Upper lobe of left lung (tissue), 6 donors: ENCODE measurements around the gene USP37. TPM values are rescaled to one million over a fixed set of nuclear protein-coding genes. Genes with fewer than 3 reads are reported as not detected.
"Not testable (repeated sequence)": the region's sequence is repeated elsewhere in the genome, so short reads cannot be mapped to it uniquely, and the experiment has no call there.

Source experiments
- ATAC-seq, 2 donors: fragments of 200-7000 bp; cut with Tn5 transposase; one replicate each; pipeline ENCODE4 v1.9.1; 2022; ENCODE audit warnings: mild to moderate bottlenecking in 2 of 2, moderate library complexity in 2 of 2; ENCODE audit not compliant: low FRiP score in 2 of 2
- DNase-seq, 2 donors: peaks; one replicate each; pipeline ENCODE4 v3.0.0-alpha.2; 2019 to 2020
- H3K27ac ChIP-seq, 4 donors: fragments of 200-600 bp; sonication (generic); one replicate each; pipeline ENCODE4 v1.5.1; 2016 to 2019
- H3K27me3 ChIP-seq, 4 donors: fragments of 200-600 bp; sonication (generic); one replicate each; pipeline ENCODE4 v1.5.1; 2017 to 2019
- H3K36me3 ChIP-seq, 4 donors: fragments of 200-600 bp; sonication (generic); one replicate each; pipeline ENCODE4 v1.5.1; 2016 to 2019
- H3K4me1 ChIP-seq, 4 donors: fragments of 200-600 bp; sonication (generic); one replicate each; pipeline ENCODE4 v1.5.1; 2018 to 2019
- H3K4me3 ChIP-seq, 4 donors: fragments of 200-600 bp; sonication (generic); one replicate each; pipeline ENCODE4 v1.5.1; 2017 to 2019; ENCODE audit warnings: mild to moderate bottlenecking in 2 of 4, moderate library complexity in 1 of 4
- H3K9me3 ChIP-seq, 4 donors: fragments of 200-600 bp; sonication (generic); one replicate each; pipeline ENCODE4 v1.5.1; 2018 to 2019
- CTCF ChIP-seq, 6 experiments: fragments of 450-650 bp in 4 of 6; fragments of 200-600 bp in 2 of 6; sonication (generic) in 2 of 6; IDR thresholded peaks; one replicate each; pipeline ENCODE4 v1.5.1; 2016 to 2019; ENCODE audit warnings: antibody characterized with exemption in 6 of 6
- EP300 ChIP-seq, 4 donors: sonication (generic); formaldehyde crosslinking; IDR thresholded peaks; one replicate each; pipeline ENCODE4 v1.5.1; 2017; ENCODE audit warnings: antibody characterized with exemption in 4 of 4, control low read depth in 2 of 4
- POLR2A ChIP-seq, 4 donors: fragments of 450-650 bp; IDR thresholded peaks; one replicate each; pipeline ENCODE4 v1.5.1; 2016 to 2017; ENCODE audit warnings: antibody characterized with exemption in 4 of 4, mild to moderate bottlenecking in 2 of 4
- POLR2AphosphoS5 ChIP-seq, 2 donors: sonication (generic); formaldehyde crosslinking; IDR thresholded peaks; one replicate each; pipeline ENCODE4 v1.5.1; 2017; ENCODE audit warnings: antibody characterized with exemption in 2 of 2
- WGBS, 2 donors: methylation state at CpG; one replicate each; pipeline ENCODE4 v1.1.5; 2017 to 2018; 5-methylcytosine and 5-hydroxymethylcytosine counted together
- total RNA-seq, 6 donors: library from RNA; depleted of rRNA in 4 of 6; stranded (reverse); fragments of >200 nt in 4 of 6; gene quantifications; one replicate each; pipeline versions ENCODE4 v1.1.0 to v1.2.1, GENCODE V29; 2016 to 2021
- donor health status: DM: no; HTN: no; CAD: no; lungs with moderate emphysema.
- donor health status: DM: no; HTN: yes; CAD: no; lungs with severe emphysema.

USP37 gene
- total RNA-seq, 6 donors from 2014 or later, result 9.0 to 31.4 (median 13.1) TPM

DNA sequence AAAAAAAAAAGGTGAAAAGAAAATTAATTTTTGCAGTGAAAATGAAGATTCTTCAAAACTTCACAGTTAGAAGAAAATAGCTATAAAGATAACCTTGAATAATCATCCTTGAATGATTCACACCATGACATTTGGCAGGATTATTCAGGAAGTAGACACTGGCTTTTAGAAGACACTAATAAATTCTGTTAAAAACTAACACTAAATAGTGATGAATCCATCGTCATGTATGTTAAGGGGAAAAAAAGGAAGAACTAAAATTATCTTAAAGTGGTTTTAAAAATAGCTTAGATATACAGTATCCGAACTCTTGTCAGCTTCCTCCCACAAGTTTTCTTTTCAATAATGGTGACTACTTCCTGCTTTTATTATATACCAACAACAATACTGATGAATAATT lies 10.2 kb downstream of the USP37 start:
- no peaks in the 10 kb centered on the region for H3K4me1 ChIP-seq
- no peaks in the 10 kb centered on the region for H3K9me3 ChIP-seq
- DNase-seq (no peak), ATAC-seq (no peak)
- peaks cover 7 to 74% (median 23%) of the 10 kb centered on the region in 4 donors for H3K36me3 ChIP-seq
- no peak overlapping the region for H3K27ac ChIP-seq
- H3K27me3 ChIP-seq, result no peaks in the 10 kb centered on the region
- H3K4me3 ChIP-seq, result no peak overlapping the region
- TF ChIP-seq POLR2A (IDR thresholded peaks at IDR 0.05), result no peak
- no peak for TF ChIP-seq CTCF (IDR thresholded peaks at IDR 0.05)
- TF ChIP-seq POLR2AphosphoS5 (IDR thresholded peaks at IDR 0.05), result no peak
- TF ChIP-seq EP300 (IDR thresholded peaks at IDR 0.05), result no peak
- WGBS, 2 donors, result 48% methylated on average over 2 of the region's 2 CpGs

- TF ChIP-seq POLR2AphosphoS5 (IDR thresholded peaks at IDR 0.05), result no peak
- TF ChIP-seq EP300 (IDR thresholded peaks at IDR 0.05), result no peak
- TF ChIP-seq CTCF (IDR thresholded peaks at IDR 0.05), result no peak
- no peak for TF ChIP-seq POLR2A (IDR thresholded peaks at IDR 0.05)
- peaks cover 10 to 79% (median 38%) of the 10 kb centered on the region in 4 donors for H3K36me3 ChIP-seq
- no peaks in the 10 kb centered on the region for H3K4me1 ChIP-seq
- H3K9me3 ChIP-seq, result no peaks in the 10 kb centered on the region
- H3K27ac ChIP-seq, result no peak overlapping the region
- no peak overlapping the region for H3K4me3 ChIP-seq
- DNase-seq (no peak), ATAC-seq (no peak)
- no peaks in the 10 kb centered on the region for H3K27me3 ChIP-seq
- WGBS, 2 donors, result 89 to 92% methylated on average over 4 of the region's 4 CpGs
These were observed 12.6 kb downstream of the USP37 start for GRCh38 chr2:218555527-218555926.

DNA sequence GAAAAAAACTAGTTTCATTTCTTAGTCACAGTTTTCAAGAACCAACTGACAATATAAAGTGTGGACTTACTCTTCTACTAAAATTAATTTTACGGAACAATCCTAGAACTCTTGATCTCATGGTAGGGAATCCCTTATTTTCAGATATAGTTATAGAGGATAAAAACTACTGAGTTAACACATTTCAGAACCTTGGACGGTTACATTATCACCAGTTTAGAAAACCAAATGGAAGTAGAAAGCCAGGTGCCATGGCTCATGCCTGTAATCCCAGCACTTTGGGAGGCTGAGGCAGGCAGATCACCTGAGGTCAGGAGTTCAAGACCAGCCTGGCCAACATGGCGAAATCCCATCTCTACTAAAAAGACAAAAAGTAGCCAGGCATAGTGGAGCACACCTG lies 13.9 kb downstream of the USP37 start:
- not testable (repeated sequence) for ATAC-seq, H3K4me1 ChIP-seq, H3K27ac ChIP-seq, DNase-seq, H3K9me3 ChIP-seq, H3K4me3 ChIP-seq, H3K27me3 ChIP-seq
- peaks cover 9 to 74% (median 38%) of the 10 kb centered on the region in 4 donors for H3K36me3 ChIP-seq
- 95 to 97% methylated on average over 3 of the region's 3 CpGs for WGBS, 2 donors

- Histone ChIP-seq H3K9me3 (no peaks in the 10 kb centered on the region), H3K27ac (no peak overlapping the region), H3K27me3 (no peaks in the 10 kb centered on the region), H3K4me1 (no peaks in the 10 kb centered on the region), H3K4me3 (no peak overlapping the region), H3K36me3 (peaks cover 24 to 92% (median 54%) of the 10 kb centered on the region in 4 donors)
- TF ChIP-seq POLR2AphosphoS5 (IDR thresholded peaks at IDR 0.05) (no peak), CTCF (IDR thresholded peaks at IDR 0.05) (no peak)
- DNase-seq (no peak), ATAC-seq (no peak)
These were observed 20.2 kb downstream of the USP37 start for GRCh38 chr2:218547978-218548377.

DNA sequence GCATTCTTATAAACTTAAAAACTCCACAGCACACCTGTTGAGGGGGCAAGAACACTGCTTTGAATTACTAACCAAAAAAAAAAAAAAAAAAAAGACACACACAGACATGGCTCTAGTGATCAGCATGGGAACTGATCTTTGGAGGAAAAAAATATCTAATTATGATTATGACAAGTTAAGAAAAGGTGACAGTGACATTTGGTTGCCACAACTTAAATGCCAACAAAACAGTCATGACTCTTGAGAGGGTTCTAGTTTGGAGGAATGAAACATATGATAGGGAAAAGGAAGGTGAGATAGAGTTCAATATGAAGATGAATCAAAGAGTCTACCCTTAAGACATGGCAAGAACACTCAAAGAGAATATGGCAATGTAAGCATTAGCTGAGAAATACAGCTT lies 20.6 kb downstream of the USP37 start:
- H3K27ac ChIP-seq, result no peak overlapping the region
- H3K4me3 ChIP-seq, result no peak overlapping the region
- H3K36me3 ChIP-seq, result peaks cover 24 to 92% (median 53%) of the 10 kb centered on the region in 4 donors
- TF ChIP-seq CTCF (IDR thresholded peaks at IDR 0.05), result no peak
- no peak for TF ChIP-seq EP300 (IDR thresholded peaks at IDR 0.05)
- no peak for TF ChIP-seq POLR2AphosphoS5 (IDR thresholded peaks at IDR 0.05)
- TF ChIP-seq POLR2A (IDR thresholded peaks at IDR 0.05), result no peak
- H3K4me1 ChIP-seq, result no peaks in the 10 kb centered on the region
- H3K9me3 ChIP-seq, result no peaks in the 10 kb centered on the region
- no peak for ATAC-seq
- no peak for DNase-seq
- H3K27me3 ChIP-seq, result no peaks in the 10 kb centered on the region
